HEK293 (cell line): ENCODE measurements around the gene RNF144A.

Source experiments
- ZNF174 ChIP-seq: fragments of 450-650 bp; formaldehyde crosslinking; IDR thresholded peaks from 2 replicates; pipeline ENCODE4 v1.5.0; 2017; ENCODE audit warnings: missing biosample characterization, mild to moderate bottlenecking, missing genetic modification characterization
- ZNF274 ChIP-seq, 2 experiments: fragments of 200-500 bp in 1 of 2; fragments of 450-650 bp in 1 of 2; sonication (Bioruptor generic) in 1 of 2; formaldehyde crosslinking in 1 of 2; IDR thresholded peaks; 2 replicates each; pipeline versions ENCODE4 v1.5.1 to v1.6.1; 2014 to 2016; ENCODE audit warnings: borderline replicate concordance in 1 of 2, inconsistent platforms in 1 of 2, low read length in 1 of 2, missing biosample characterization in 1 of 2, missing genetic modification characterization in 1 of 2
- ZNF350 ChIP-seq: fragments of 450-650 bp; formaldehyde crosslinking; IDR thresholded peaks from 2 replicates; pipeline ENCODE4 v1.5.0; 2017; ENCODE audit warnings: missing biosample characterization, mild to moderate bottlenecking, missing genetic modification characterization
- ZNF426 ChIP-seq: fragments of 450-650 bp; formaldehyde crosslinking; IDR thresholded peaks from 2 replicates; pipeline ENCODE4 v1.5.1; 2017; ENCODE audit warnings: missing biosample characterization, missing genetic modification characterization, mild to moderate bottlenecking, inconsistent platforms, moderate library complexity
- ZNF624 ChIP-seq: fragments of 450-650 bp; formaldehyde crosslinking; IDR thresholded peaks from 2 replicates; pipeline ENCODE4 v1.5.1; 2017; ENCODE audit warnings: missing biosample characterization, missing genetic modification characterization
- TF ChIP-seq, protein P1 (sequence below): fragments of 450-650 bp; formaldehyde crosslinking; IDR thresholded peaks from 2 replicates; pipeline ENCODE4 v1.5.1; 2016; ENCODE audit warnings: missing biosample characterization, missing genetic modification characterization
- TF ChIP-seq, protein P2 (sequence below): fragments of 450-650 bp; formaldehyde crosslinking; IDR thresholded peaks from 2 replicates; pipeline ENCODE4 v1.5.1; 2016; ENCODE audit warnings: missing biosample characterization, missing genetic modification characterization
- TF ChIP-seq, protein P3 (sequence below): fragments of 450-650 bp; formaldehyde crosslinking; IDR thresholded peaks from 2 replicates; pipeline ENCODE4 v1.5.1; 2016; ENCODE audit warnings: missing biosample characterization, missing genetic modification characterization
- TF ChIP-seq, protein P4 (sequence below): fragments of 450-650 bp; formaldehyde crosslinking; IDR thresholded peaks from 2 replicates; pipeline ENCODE4 v1.5.1; 2016; ENCODE audit warnings: missing biosample characterization, missing genetic modification characterization, low read depth
- TF ChIP-seq, protein P5 (sequence below): fragments of 450-650 bp; formaldehyde crosslinking; IDR thresholded peaks from 2 replicates; pipeline ENCODE4 v1.5.1; 2016; ENCODE audit warnings: missing biosample characterization, missing genetic modification characterization

DNA sequence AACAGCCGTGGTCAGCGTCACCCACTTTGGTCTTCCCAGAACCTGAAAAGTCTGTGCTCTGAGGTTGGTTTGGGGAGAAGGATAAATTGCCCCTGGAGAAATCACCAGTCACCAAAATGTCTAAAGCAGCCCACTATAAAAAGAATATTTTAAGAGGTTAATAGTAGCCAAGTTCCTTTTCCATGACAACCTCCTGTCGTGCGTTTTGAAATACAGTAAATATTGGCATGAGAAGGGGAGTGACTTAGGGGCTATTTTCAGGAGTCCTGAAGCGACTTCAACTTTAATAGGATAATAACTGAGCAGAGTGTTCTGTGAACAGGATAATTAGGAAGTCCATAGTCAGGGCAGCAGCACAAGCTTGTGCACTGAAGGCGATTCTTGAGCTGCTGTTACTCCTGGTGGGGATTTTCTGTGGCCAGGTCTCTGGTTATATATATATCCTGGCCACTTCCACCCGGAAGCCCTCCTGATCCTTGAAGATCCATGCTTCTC is 49.3 kb downstream of the RNF144A start:
- TF ChIP-seq, protein P1, sequence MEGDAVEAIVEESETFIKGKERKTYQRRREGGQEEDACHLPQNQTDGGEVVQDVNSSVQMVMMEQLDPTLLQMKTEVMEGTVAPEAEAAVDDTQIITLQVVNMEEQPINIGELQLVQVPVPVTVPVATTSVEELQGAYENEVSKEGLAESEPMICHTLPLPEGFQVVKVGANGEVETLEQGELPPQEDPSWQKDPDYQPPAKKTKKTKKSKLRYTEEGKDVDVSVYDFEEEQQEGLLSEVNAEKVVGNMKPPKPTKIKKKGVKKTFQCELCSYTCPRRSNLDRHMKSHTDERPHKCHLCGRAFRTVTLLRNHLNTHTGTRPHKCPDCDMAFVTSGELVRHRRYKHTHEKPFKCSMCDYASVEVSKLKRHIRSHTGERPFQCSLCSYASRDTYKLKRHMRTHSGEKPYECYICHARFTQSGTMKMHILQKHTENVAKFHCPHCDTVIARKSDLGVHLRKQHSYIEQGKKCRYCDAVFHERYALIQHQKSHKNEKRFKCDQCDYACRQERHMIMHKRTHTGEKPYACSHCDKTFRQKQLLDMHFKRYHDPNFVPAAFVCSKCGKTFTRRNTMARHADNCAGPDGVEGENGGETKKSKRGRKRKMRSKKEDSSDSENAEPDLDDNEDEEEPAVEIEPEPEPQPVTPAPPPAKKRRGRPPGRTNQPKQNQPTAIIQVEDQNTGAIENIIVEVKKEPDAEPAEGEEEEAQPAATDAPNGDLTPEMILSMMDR (tag by site-specific recombination): no peak
- TF ChIP-seq, protein P2, sequence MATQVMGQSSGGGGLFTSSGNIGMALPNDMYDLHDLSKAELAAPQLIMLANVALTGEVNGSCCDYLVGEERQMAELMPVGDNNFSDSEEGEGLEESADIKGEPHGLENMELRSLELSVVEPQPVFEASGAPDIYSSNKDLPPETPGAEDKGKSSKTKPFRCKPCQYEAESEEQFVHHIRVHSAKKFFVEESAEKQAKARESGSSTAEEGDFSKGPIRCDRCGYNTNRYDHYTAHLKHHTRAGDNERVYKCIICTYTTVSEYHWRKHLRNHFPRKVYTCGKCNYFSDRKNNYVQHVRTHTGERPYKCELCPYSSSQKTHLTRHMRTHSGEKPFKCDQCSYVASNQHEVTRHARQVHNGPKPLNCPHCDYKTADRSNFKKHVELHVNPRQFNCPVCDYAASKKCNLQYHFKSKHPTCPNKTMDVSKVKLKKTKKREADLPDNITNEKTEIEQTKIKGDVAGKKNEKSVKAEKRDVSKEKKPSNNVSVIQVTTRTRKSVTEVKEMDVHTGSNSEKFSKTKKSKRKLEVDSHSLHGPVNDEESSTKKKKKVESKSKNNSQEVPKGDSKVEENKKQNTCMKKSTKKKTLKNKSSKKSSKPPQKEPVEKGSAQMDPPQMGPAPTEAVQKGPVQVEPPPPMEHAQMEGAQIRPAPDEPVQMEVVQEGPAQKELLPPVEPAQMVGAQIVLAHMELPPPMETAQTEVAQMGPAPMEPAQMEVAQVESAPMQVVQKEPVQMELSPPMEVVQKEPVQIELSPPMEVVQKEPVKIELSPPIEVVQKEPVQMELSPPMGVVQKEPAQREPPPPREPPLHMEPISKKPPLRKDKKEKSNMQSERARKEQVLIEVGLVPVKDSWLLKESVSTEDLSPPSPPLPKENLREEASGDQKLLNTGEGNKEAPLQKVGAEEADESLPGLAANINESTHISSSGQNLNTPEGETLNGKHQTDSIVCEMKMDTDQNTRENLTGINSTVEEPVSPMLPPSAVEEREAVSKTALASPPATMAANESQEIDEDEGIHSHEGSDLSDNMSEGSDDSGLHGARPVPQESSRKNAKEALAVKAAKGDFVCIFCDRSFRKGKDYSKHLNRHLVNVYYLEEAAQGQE (tag by site-specific recombination): no peak
- TF ChIP-seq, protein P3, sequence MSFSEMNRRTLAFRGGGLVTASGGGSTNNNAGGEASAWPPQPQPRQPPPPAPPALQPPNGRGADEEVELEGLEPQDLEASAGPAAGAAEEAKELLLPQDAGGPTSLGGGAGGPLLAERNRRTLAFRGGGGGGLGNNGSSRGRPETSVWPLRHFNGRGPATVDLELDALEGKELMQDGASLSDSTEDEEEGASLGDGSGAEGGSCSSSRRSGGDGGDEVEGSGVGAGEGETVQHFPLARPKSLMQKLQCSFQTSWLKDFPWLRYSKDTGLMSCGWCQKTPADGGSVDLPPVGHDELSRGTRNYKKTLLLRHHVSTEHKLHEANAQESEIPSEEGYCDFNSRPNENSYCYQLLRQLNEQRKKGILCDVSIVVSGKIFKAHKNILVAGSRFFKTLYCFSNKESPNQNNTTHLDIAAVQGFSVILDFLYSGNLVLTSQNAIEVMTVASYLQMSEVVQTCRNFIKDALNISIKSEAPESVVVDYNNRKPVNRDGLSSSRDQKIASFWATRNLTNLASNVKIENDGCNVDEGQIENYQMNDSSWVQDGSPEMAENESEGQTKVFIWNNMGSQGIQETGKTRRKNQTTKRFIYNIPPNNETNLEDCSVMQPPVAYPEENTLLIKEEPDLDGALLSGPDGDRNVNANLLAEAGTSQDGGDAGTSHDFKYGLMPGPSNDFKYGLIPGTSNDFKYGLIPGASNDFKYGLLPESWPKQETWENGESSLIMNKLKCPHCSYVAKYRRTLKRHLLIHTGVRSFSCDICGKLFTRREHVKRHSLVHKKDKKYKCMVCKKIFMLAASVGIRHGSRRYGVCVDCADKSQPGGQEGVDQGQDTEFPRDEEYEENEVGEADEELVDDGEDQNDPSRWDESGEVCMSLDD (tag by site-specific recombination): no peak
- no peak for TF ChIP-seq ZNF426 (tag by site-specific recombination)
- no peak for TF ChIP-seq ZNF274 (IDR thresholded peaks at IDR 0.05; ENCODE audit: low read length)
- TF ChIP-seq ZNF274 (tag by site-specific recombination; IDR thresholded peaks at IDR 0.05; ENCODE audit: borderline replicate concordance): no peak
- TF ChIP-seq, protein P4, sequence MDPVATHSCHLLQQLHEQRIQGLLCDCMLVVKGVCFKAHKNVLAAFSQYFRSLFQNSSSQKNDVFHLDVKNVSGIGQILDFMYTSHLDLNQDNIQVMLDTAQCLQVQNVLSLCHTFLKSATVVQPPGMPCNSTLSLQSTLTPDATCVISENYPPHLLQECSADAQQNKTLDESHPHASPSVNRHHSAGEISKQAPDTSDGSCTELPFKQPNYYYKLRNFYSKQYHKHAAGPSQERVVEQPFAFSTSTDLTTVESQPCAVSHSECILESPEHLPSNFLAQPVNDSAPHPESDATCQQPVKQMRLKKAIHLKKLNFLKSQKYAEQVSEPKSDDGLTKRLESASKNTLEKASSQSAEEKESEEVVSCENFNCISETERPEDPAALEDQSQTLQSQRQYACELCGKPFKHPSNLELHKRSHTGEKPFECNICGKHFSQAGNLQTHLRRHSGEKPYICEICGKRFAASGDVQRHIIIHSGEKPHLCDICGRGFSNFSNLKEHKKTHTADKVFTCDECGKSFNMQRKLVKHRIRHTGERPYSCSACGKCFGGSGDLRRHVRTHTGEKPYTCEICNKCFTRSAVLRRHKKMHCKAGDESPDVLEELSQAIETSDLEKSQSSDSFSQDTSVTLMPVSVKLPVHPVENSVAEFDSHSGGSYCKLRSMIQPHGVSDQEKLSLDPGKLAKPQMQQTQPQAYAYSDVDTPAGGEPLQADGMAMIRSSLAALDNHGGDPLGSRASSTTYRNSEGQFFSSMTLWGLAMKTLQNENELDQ (tag by site-specific recombination): no peak
- TF ChIP-seq ZNF174 (tag by site-specific recombination): no peak
- TF ChIP-seq, protein P5, sequence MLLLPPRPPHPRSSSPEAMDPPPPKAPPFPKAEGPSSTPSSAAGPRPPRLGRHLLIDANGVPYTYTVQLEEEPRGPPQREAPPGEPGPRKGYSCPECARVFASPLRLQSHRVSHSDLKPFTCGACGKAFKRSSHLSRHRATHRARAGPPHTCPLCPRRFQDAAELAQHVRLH (tag by site-specific recombination): no peak
- TF ChIP-seq ZNF350 (tag by site-specific recombination): no peak
- TF ChIP-seq ZNF624 (tag by site-specific recombination): no peak
